ENCODE measurements around the gene ACADSB. TPM values are rescaled to one million over a fixed set of nuclear protein-coding genes. Genes with fewer than 3 reads are reported as not detected.

ACADSB gene
- total and polyA plus RNA-seq, 7 donors = 9.8 to 50.1 (median 37.4) TPM

DNA sequence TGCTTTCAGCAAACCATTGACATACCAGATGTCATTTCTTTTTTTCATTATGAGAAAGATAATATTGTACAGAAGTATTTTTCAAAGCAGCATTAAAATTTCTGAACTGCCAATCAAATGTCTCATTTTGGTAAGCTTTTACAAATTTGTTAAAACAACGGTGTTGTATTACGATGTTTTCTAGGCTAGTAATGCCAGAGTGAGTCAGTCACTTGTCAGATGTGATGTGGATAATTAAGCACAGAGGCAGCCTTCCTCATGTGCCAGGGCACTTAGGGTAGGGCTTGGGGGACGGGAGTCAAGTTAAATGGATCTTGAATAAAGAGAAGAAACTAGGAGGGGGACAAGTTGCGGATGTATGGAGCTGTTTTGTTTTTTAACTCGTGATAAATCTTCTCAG is 18.5 kb upstream of the ACADSB start:
- H3K27me3 ChIP-seq (ENCODE audit: insufficient read depth in 3 of 3, low read length in 2 of 3) = no peaks in the 10 kb centered on the region
- peaks cover 3 to 81% of the 10 kb centered on the region in 2 donors for H3K36me3 ChIP-seq (ENCODE audit: insufficient read depth in 1 of 2, low read depth in 1 of 2)
- intact Hi-C loops (cut with DNase I) = no loop called here
- H3K4me1 ChIP-seq = no peaks in the 10 kb centered on the region
- no peak for TF ChIP-seq CTCF (IDR thresholded peaks at IDR 0.05)
- no peak overlapping the region for H3K27ac ChIP-seq
- no peak for ATAC-seq
- DNase-seq = no peak
- 62 to 72% (median 64%) methylated on average over 5 of the region's 5 CpGs for WGBS, 3 donors
- H3K9me3 ChIP-seq = no peaks in the 10 kb centered on the region
- no peak overlapping the region for H3K4me3 ChIP-seq

DNA sequence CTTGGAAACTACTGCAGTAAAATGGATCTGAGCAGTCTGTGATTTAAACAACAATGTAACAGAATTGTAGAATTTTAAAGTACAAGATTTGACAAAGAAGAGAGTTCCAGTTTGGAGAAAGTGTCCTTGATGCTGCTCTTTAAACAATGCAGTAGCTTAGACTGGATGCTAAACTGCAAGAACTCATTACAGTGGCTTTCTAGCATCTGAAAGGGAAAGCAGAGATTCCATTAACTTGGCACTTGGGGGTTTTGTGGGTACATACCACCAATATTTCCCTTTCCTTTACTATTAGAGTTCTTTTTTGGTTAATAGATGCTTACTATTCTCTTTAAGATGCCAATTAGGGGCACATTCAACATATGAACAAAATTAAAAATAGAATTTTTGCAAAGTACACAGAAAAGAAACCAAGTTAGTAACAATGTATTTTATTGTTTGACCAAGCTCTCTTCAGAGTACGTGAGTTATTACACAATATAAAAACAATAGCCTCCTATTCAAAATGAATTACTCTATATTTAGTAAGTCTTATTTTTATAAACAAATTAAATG is 16.7 kb upstream of the ACADSB start:
- no peaks in the 10 kb centered on the region for H3K9me3 ChIP-seq
- intact Hi-C loops (cut with DNase I) = no loop called here
- H3K36me3 ChIP-seq (ENCODE audit: insufficient read depth in 1 of 2, low read depth in 1 of 2) = peaks cover 11 to 85% of the 10 kb centered on the region in 2 donors
- TF ChIP-seq CTCF (IDR thresholded peaks at IDR 0.05) = no peak
- no peak overlapping the region for H3K27ac ChIP-seq
- H3K4me3 ChIP-seq = no peak overlapping the region
- WGBS, 3 donors = 78 to 86% (median 78%) methylated on average over 1 of the region's 1 CpG
- H3K27me3 ChIP-seq (ENCODE audit: insufficient read depth in 3 of 3, low read length in 2 of 3) = no peaks in the 10 kb centered on the region
- no peak for ATAC-seq
- no peak for DNase-seq
- no peaks in the 10 kb centered on the region for H3K4me1 ChIP-seq

GRCh38 chr10:122993797-122994336 is 14.9 kb upstream of the ACADSB start:
- TF ChIP-seq CTCF (IDR thresholded peaks at IDR 0.05) = no peak
- intact Hi-C loops (cut with DNase I) = no loop called here
- 89 to 94% (median 94%) methylated on average over 6 of the region's 6 CpGs for WGBS, 3 donors
- Histone ChIP-seq H3K27ac (no peak overlapping the region), H3K4me3 (no peak overlapping the region), H3K9me3 (no peaks in the 10 kb centered on the region), H3K36me3 (ENCODE audit: insufficient read depth in 1 of 2, low read depth in 1 of 2) (peaks cover 11 to 91% of the 10 kb centered on the region in 2 donors), H3K4me1 (no peaks in the 10 kb centered on the region), H3K27me3 (ENCODE audit: insufficient read depth in 3 of 3, low read length in 2 of 3) (no peaks in the 10 kb centered on the region)
- DNase-seq (no peak), ATAC-seq (no peak)

GRCh38 chr10:122995936-122996335 is 12.9 kb upstream of the ACADSB start:
- Histone ChIP-seq H3K4me3 (no peak overlapping the region), H3K27ac (no peak overlapping the region), H3K27me3 (ENCODE audit: insufficient read depth in 3 of 3, low read length in 2 of 3) (no peaks in the 10 kb centered on the region), H3K36me3 (ENCODE audit: insufficient read depth in 1 of 2, low read depth in 1 of 2) (peaks cover 11 to 81% of the 10 kb centered on the region in 2 donors), H3K9me3 (no peaks in the 10 kb centered on the region), H3K4me1 (peaks cover 9% of the 10 kb centered on the region)
- intact Hi-C loops (cut with DNase I) = no loop called here
- ATAC-seq = no peak
- TF ChIP-seq CTCF (IDR thresholded peaks at IDR 0.05) = no peak
- no peak for DNase-seq
- 86 to 93% (median 92%) methylated on average over 4 of the region's 4 CpGs for WGBS, 3 donors

DNA sequence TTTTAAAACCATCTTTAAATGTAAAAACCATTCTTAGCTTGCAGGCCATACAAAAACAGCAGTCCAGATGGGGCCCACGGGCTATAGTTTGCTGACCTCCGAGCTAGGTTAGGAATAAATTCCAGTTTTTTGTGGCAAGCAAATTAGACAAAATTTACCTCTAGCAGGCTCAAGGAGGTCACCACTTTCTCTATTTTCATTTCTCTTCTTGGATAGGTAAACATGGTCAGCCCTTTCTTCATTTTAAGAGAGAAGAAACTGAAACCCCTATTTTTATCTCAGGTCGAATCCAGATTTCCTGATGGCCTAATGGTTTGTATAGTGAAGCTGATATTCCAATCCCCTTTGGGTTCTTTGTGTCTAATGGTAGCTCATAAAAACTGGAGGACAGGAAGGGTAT is 10.9 kb upstream of the ACADSB start:
- H3K27ac ChIP-seq = no peak overlapping the region
- DNase-seq (no peak), ATAC-seq (no peak)
- H3K27me3 ChIP-seq (ENCODE audit: insufficient read depth in 3 of 3, low read length in 2 of 3) = no peaks in the 10 kb centered on the region
- peaks cover 11 to 61% of the 10 kb centered on the region in 2 donors for H3K36me3 ChIP-seq (ENCODE audit: insufficient read depth in 1 of 2, low read depth in 1 of 2)
- TF ChIP-seq CTCF (IDR thresholded peaks at IDR 0.05) = no peak
- intact Hi-C loops (cut with DNase I) = no loop called here
- no peak overlapping the region for H3K4me3 ChIP-seq
- peaks cover 9% of the 10 kb centered on the region for H3K4me1 ChIP-seq
- 77 to 79% (median 78%) methylated on average over 3 of the region's 3 CpGs for WGBS, 3 donors
- no peaks in the 10 kb centered on the region for H3K9me3 ChIP-seq

Measured in psoas muscle (tissue), 8 donors.